Endometrium (tissue), 2 donors: Measurements from ENCODE around the gene PGM2.

Source experiments
- FAIRE-seq: peaks from 2 replicates; lab custom pipeline; 2012; peaks lifted over from hg19 to GRCh38; lab: Jason Lieb, UNC
- donor health status: control.
- donor health status: control.

PGM2 gene

GRCh38 chr4:37902738-37903693, 76.5 kb downstream of the PGM2 start:
- no peak for FAIRE-seq

- FAIRE-seq, result no peak
These were observed 77.4 kb downstream of the PGM2 start for GRCh38 chr4:37903901-37904300.

DNA sequence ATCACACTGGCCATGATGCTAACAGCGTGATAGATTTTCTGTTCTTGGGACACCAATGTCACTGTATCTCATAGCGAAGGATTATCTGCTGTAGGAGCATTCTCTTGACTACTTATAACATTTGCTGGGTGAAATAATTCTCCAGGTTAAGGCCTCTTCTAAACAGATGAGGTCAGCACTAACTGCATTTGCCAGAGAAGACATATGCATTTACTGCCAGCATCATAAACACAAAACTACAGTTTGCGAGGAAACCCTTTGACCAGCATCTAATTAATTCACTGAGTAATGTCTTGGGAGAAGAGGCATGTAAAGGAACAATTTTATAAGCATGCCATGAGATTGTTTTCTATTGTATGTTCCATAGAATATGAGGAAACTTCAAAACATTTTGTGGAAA, 78.3 kb downstream of the PGM2 start:
- FAIRE-seq, result no peak

DNA sequence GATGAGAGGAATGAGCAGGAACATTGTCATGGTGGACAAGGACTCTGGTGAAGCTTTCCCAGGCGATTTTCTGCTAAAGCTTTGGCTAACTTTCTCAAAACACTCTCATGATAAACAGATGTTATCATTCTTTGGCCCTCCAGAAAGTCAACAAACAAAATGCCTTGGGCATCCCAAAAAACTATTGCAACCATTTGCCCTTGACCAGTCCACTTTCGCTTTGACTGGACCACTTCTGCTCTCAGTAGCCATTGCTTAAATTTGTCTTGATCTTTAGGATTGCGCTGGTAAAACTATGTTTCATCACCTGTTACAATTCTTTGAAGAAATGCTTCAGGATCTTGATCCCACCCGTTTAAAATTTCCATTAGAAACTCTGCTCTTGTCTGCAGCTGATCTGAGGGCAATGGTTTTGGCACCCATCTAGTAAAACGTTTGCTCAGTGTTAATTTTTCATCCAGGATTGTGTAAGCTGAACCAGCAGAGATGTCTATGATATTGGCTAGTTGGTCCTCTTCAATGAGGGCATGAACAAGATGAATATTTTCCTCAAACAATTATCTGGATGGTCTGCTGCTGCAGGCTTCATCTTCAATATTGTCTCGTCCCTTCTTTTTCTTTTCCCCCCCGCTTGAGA, 79.2 kb downstream of the PGM2 start:
- no peak for FAIRE-seq

GRCh38 chr4:37908488-37909331, 82.2 kb downstream of the PGM2 start:
- no peak for FAIRE-seq

GRCh38 chr4:37909332-37910090, 83.0 kb downstream of the PGM2 start:
- FAIRE-seq, result no peak

- peak; percentile 68 for FAIRE-seq
These were observed 83.6 kb downstream of the PGM2 start for GRCh38 chr4:37910091-37910486.
